GM19099 (cell line): ENCODE data around the gene HHIPL1.

ENCODE experiments used
- POLR2A ChIP-seq: IDR thresholded peaks from 3 replicates; pipeline ENCODE4 v1.6.1; 2011; ENCODE audit warnings: low read depth; ENCODE audit not compliant: insufficient read length; ENCODE audit errors: extremely low read depth

Gene HHIPL1

GRCh38 chr14:99684410-99684934, 39.5 kb downstream of the HHIPL1 start:
- TF ChIP-seq POLR2A = no peak

GRCh38 chr14:99685151-99685591, 40.2 kb downstream of the HHIPL1 start:
- no peak for TF ChIP-seq POLR2A

GRCh38 chr14:99685596-99685995, 40.7 kb downstream of the HHIPL1 start:
- no peak for TF ChIP-seq POLR2A

- no peak for TF ChIP-seq POLR2A
These were observed 41.8 kb downstream of the HHIPL1 start for GRCh38 chr14:99686557-99687283.

GRCh38 chr14:99687284-99688209, 42.6 kb downstream of the HHIPL1 start:
- no peak for TF ChIP-seq POLR2A

- no peak for TF ChIP-seq POLR2A
These were observed 43.3 kb downstream of the HHIPL1 start for GRCh38 chr14:99688210-99688581.

- no peak for TF ChIP-seq POLR2A
These were observed 43.7 kb downstream of the HHIPL1 start for GRCh38 chr14:99688629-99689028.

GRCh38 chr14:99689266-99690236, 44.6 kb downstream of the HHIPL1 start:
- no peak for TF ChIP-seq POLR2A

- TF ChIP-seq POLR2A = no peak
These were observed 45.7 kb downstream of the HHIPL1 start for GRCh38 chr14:99690636-99691035.

- no peak for TF ChIP-seq POLR2A
These were observed 46.4 kb downstream of the HHIPL1 start for GRCh38 chr14:99691111-99691885.

- TF ChIP-seq POLR2A = no peak
These were observed 49.0 kb downstream of the HHIPL1 start for GRCh38 chr14:99693918-99694317.

- no peak for TF ChIP-seq POLR2A
These were observed 52.0 kb downstream of the HHIPL1 start for GRCh38 chr14:99696929-99697328.

GRCh38 chr14:99698236-99698635, 53.3 kb downstream of the HHIPL1 start:
- no peak for TF ChIP-seq POLR2A

GRCh38 chr14:99698642-99699041, 53.7 kb downstream of the HHIPL1 start:
- TF ChIP-seq POLR2A = no peak
